Adrenal gland (tissue), 5 donors: ENCODE measurements around the gene CHRNG.

ENCODE experiments used
- CTCF ChIP-seq, 6 experiments: fragments of 450-650 bp in 4 of 6; fragments of 200-600 bp in 2 of 6; sonication (generic) in 1 of 6; IDR thresholded peaks; 1 replicate in 5 of 6; 2 replicates in 1 of 6; pipeline versions ENCODE4 v1.5.1 to v1.8.0; 2016 to 2021; ENCODE audit warnings: antibody characterized with exemption in 6 of 6, mild to moderate bottlenecking in 2 of 6, moderate library complexity in 1 of 6
- POLR2A ChIP-seq, 2 donors: fragments of 450-650 bp; IDR thresholded peaks; one replicate each; pipeline ENCODE4 v1.6.1; 2017; ENCODE audit warnings: antibody characterized with exemption in 2 of 2, mild to moderate bottlenecking in 2 of 2, moderate library complexity in 1 of 2
- donor health status: DM: no; HTN: no; CAD: no.

DNA sequence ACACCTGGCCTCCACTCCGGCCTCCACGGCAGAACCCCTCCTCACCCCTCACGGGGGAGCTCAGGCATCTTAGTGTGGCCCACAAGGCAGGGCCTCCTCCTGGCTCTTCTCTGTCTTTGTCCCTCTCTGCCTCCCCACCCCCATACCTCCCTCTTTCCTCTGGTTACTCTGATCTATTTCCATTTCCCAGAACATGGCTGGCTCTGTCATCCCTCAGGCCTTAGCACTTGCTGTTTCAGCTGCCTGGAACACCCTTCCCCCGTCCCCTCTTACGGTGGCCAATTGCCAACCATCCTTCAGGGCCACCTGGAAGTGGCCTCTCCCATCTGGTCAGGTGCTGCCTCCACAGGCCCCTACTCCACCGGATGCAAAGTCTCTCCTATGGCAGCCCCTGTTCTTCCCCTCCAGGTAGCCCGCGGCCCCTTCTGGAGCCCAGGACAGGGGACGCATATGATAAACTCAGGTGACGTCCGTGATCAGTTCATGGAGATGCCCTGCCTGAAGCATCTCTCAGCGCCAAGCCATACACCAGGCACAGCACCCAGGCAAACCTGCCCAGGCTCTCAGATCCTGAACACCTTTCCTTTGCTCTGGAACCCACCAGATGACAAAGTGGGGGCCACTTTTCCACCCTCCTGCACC, 48.2 kb upstream of the CHRNG start:
- TF ChIP-seq CTCF (IDR thresholded peaks at IDR 0.05) (no peak), POLR2A (IDR thresholded peaks at IDR 0.05) (no peak)
